ENCODE data around the gene UBXN11. TPM values are rescaled to one million over a fixed set of nuclear protein-coding genes. Genes with fewer than 3 reads are reported as not detected.

UBXN11 gene
- total RNA-seq, 1 donor: 5.8 TPM

DNA sequence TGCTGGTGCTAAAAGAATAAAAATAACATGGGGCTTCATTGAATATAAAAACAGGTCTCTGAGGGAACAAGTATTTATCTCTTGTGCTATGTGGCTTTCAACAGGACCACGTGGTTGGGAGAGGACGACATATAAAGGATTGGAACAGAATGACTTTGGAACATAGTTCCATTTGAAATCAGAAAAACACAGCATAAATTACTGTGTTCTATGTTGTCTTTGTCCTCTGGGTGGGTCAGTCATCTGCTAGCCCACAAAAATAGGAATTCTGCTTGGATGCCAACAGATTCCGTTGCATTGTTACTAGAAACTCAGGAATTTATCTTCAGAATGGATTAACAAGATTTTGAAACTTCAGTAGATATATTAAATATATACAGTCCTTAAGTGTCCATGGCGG is 66.5 kb downstream of the UBXN11 start:
- H3K4me2 ChIP-seq (ENCODE audit: insufficient read depth, low read length): peak overlapping the region; percentile 67
- no peaks in the 10 kb centered on the region for H3K36me3 ChIP-seq (ENCODE audit: insufficient read depth, low read length)
- peaks cover 30% of the 10 kb centered on the region for H3K4me1 ChIP-seq (ENCODE audit: insufficient read depth, low read length)
- H3K27ac ChIP-seq (ENCODE audit: low read depth, low read length): peak overlapping the region; percentile 67
- H3K27me3 ChIP-seq (ENCODE audit: insufficient read depth, low read length): no peaks in the 10 kb centered on the region
- TF ChIP-seq, protein P1, sequence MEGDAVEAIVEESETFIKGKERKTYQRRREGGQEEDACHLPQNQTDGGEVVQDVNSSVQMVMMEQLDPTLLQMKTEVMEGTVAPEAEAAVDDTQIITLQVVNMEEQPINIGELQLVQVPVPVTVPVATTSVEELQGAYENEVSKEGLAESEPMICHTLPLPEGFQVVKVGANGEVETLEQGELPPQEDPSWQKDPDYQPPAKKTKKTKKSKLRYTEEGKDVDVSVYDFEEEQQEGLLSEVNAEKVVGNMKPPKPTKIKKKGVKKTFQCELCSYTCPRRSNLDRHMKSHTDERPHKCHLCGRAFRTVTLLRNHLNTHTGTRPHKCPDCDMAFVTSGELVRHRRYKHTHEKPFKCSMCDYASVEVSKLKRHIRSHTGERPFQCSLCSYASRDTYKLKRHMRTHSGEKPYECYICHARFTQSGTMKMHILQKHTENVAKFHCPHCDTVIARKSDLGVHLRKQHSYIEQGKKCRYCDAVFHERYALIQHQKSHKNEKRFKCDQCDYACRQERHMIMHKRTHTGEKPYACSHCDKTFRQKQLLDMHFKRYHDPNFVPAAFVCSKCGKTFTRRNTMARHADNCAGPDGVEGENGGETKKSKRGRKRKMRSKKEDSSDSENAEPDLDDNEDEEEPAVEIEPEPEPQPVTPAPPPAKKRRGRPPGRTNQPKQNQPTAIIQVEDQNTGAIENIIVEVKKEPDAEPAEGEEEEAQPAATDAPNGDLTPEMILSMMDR (IDR thresholded peaks at IDR 0.05; ENCODE audit: extremely low read depth, low read depth, low read length): no peak
- no peaks in the 10 kb centered on the region for H4K20me1 ChIP-seq (ENCODE audit: insufficient read depth, low read length)
- H3K4me3 ChIP-seq (ENCODE audit: insufficient read depth, low read length): peak overlapping the region; percentile 4
- H3K9me3 ChIP-seq (ENCODE audit: low read depth, low read length): no peaks in the 10 kb centered on the region
- H2AFZ ChIP-seq (ENCODE audit: low read length): no peak overlapping the region
- peak; percentile 79 for DNase-seq (ENCODE audit: insufficient read length, low spot score, missing footprints)
- H3K79me2 ChIP-seq (ENCODE audit: insufficient read depth, low read length): peaks cover 71% of the 10 kb centered on the region

DNA sequence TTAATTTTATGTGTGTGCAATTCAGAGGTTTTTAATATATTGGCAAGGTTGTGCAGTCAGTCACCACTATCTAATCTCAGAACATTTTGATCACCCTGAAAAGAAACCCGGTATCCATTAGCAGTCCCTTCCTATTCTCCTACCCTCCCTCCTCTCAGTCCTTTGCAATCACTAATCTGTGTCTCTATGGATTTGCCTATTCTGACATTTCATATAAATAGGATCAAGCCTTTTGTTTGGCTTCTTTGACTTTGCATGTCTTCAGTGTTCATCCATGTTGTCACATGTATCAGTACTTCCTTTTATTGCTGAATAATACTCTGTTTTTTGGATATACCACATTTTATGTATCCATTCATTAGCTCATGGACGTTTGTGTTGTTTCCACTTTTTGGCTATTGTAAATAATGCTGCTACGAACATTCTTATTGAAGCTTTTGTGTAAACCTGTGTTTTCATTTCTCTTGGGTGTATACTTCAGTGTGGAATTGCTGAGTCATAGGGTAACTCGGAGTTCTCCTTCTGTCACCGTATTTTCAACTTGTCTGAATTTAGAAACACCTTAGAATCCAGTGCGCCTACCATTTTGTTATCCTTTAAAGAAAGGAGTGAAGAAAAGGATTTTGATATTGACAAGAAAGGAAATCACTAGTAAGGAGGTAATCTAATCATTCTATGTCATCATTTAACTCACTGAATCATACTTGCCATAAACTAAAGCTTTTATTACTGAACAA is 69.0 kb downstream of the UBXN11 start:
- peaks cover 65% of the 10 kb centered on the region for H3K79me2 ChIP-seq (ENCODE audit: insufficient read depth, low read length)
- H3K4me2 ChIP-seq (ENCODE audit: insufficient read depth, low read length): peak overlapping the region; percentile 62
- H3K4me3 ChIP-seq (ENCODE audit: insufficient read depth, low read length): peak overlapping the region; percentile 16
- TF ChIP-seq, protein P1 (IDR thresholded peaks at IDR 0.05; ENCODE audit: extremely low read depth, low read depth, low read length): no peak
- peak overlapping the region; percentile 48 for H2AFZ ChIP-seq (ENCODE audit: low read length)
- no peaks in the 10 kb centered on the region for H3K9me3 ChIP-seq (ENCODE audit: low read depth, low read length)
- H3K4me1 ChIP-seq (ENCODE audit: insufficient read depth, low read length): peaks cover 30% of the 10 kb centered on the region
- H3K36me3 ChIP-seq (ENCODE audit: insufficient read depth, low read length): no peaks in the 10 kb centered on the region
- no peaks in the 10 kb centered on the region for H4K20me1 ChIP-seq (ENCODE audit: insufficient read depth, low read length)
- H3K27me3 ChIP-seq (ENCODE audit: insufficient read depth, low read length): no peaks in the 10 kb centered on the region
- peak; percentile 73 for DNase-seq (ENCODE audit: insufficient read length, low spot score, missing footprints)
- no peak overlapping the region for H3K27ac ChIP-seq (ENCODE audit: low read depth, low read length)

DNA sequence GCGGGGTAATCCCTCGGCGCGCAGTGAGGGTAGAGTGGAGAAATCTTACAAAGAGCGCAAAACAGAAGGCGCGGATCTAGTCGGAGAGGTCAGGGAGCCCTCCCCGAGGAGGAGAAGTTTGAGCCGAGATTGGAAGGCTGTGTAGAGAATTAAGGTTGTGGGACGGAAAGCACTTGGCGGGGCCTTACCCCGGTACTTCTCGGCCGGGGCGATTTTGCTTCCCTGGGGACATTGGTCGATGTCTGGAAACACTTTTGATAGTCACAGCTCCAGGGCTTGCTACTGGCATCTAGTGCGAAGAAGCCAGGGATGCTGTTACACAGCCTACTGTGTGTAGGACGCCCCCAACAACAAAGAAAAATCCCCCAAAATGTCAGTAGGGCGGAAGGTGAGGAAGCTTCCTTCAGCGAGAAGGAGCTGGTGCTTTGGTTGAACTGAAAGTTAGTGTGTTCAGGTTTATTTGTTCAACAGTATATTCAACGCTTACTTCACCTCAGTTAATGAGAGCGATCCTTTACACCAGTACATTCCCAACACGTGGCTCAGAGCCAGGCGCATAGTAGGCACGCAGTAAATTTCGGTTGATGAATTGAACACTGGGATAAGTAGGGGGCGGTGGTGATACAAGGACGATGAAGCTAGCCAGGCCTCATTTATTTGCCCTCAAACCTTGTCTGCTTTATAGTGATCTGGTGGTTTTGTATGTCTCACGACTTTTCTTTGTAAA is 71.6 kb downstream of the UBXN11 start:
- Histone ChIP-seq H3K4me1 (ENCODE audit: insufficient read depth, low read length) (peaks cover 24% of the 10 kb centered on the region), H2AFZ (ENCODE audit: low read length) (peak overlapping the region; percentile 97), H3K27me3 (ENCODE audit: insufficient read depth, low read length) (no peaks in the 10 kb centered on the region), H3K36me3 (ENCODE audit: insufficient read depth, low read length) (no peaks in the 10 kb centered on the region), H3K9me3 (ENCODE audit: low read depth, low read length) (no peaks in the 10 kb centered on the region), H3K4me2 (ENCODE audit: insufficient read depth, low read length) (peak overlapping the region; percentile 87), H3K4me3 (ENCODE audit: insufficient read depth, low read length) (peak overlapping the region; percentile 92), H4K20me1 (ENCODE audit: insufficient read depth, low read length) (no peaks in the 10 kb centered on the region), H3K79me2 (ENCODE audit: insufficient read depth, low read length) (peaks cover 52% of the 10 kb centered on the region), H3K27ac (ENCODE audit: low read depth, low read length) (peak overlapping the region; percentile 79)
- TF ChIP-seq, protein P1 (IDR thresholded peaks at IDR 0.05; ENCODE audit: extremely low read depth, low read depth, low read length): no peak
- peak; percentile 80 for DNase-seq (ENCODE audit: insufficient read length, low spot score, missing footprints)
